Fibroblast of skin of left quadriceps (primary cell): ENCODE results near the gene KIAA1217.

Experiments used
- DNase-seq, 2 experiments: peaks; one replicate each; pipeline ENCODE4 v3.0.0-alpha.2; 2013; ENCODE audit warnings: low read depth in 2 of 2

Gene KIAA1217

DNA sequence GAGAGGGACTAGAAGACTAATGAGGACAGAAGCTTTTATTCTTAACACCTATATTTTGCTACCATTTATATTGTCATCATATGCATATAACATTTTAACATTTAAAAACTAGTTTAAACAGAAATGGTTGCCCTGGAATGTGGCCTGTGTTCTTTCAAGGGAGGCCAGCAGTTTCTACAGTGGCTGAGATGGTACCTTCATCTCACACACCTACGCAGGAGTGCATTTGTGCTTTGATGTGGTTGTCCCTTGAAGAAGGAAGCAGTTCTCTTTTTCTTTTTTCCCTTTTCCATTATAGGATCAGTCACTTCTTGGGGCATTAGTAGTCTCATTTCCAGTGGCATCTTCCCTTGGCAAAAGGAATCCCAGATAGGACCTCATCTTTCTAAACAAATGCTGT, 38.9 kb downstream of the KIAA1217 start:
- DNase-seq = no peak

DNA sequence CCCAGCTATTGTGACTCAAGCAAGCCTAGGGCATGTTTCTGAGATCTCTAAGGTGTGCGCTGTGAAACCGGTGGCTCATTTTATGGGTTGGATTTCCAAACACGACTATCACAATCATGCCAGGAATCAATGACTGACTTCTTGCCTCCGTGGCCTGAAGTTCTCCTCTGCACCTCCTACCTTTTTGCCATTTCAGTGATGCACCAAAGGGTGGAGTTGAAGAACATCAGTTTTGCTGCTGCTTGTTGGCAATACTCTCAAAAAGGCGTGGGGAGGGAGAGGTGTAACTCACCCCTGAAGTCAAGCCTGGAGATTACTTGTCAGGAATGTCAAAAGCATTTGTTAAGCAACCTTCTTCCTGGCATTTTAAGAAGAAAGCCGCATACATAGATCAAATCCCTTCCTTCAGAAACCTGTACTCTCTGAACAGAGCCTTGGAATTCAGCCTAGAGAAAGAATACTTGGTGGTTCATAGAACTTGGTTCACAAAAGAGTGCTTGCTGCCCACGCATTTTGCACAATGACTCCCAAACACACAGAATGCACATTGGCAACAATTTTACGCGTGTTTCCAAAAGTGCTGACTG, 41.0 kb downstream of the KIAA1217 start:
- DNase-seq = peak in 1 of 2 experiments; percentile 20

DNA sequence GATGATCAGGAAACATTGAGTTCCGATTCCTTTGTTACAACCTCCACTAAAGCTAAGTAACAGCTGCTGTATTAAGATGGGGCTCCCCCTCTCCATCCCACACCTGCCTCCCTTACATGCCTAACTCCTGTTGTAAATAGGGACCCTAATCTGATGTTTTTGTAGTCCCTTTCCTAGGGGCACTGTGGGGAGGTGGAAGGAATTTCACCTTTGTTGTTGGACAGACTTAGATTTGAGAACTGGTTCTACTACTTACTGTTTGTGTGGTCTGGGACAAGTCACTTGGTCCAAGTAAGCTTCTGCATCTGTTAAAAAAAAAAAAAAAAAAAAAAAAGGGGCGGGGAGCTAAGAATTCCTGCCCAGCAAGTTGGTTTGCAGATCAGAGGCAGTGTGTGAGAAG, 42.6 kb downstream of the KIAA1217 start:
- DNase-seq = no peak

DNA sequence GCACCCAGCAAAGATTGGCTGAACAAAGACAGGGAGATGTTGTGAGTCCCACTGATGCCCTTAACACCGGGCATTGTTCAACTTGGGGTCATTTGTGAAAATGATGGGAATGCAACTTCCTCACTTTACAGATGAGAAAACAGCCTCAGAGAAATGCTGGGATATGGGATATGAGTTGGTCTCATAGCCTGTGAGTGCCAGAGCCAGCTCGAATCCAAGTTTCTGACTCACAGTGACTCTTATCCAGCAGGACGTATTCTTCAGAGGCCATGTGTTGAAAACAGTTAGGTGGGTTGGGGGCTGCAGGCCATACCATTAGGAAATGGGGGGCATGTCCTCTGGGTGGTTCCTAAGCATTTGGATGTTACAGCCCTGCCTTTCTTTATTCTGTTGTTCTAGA, 45.2 kb downstream of the KIAA1217 start:
- DNase-seq = no peak

DNA sequence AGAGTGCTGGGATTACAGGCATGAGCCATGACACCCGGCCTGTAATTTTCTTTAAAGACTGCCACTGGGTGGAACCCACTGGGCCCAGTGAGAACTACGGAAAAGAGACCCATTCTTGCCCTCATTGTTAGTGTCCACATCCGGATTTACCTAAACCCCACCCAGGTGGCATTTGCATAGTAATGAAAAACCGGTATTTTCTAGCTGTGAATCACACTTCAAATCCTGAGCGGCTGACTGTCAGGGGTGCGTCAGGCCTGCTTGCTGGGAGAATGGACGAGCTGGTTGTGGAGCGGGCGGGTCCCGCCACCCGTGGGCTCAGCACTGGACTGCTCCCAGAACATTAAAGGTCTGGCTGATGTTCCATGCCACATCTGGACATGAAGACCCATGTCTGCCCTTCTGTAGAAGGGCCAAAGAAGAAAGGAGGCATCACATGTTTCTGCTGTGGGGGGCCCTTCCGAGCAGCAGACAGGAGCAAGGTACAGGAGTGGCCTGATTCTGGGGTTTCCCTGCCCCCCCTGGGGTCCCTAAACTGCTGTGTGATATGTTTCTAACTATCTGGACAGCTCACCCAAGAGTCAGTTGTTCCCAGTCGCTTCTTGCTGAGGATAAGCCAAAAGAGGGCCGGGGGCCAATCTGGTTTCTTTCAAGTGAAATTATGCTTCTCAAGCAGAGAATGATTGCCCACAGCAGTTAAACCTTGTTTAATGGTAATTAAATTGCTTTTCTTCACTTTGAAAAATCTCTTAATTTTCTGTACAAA, 46.4 kb downstream of the KIAA1217 start:
- no peak for DNase-seq

DNA sequence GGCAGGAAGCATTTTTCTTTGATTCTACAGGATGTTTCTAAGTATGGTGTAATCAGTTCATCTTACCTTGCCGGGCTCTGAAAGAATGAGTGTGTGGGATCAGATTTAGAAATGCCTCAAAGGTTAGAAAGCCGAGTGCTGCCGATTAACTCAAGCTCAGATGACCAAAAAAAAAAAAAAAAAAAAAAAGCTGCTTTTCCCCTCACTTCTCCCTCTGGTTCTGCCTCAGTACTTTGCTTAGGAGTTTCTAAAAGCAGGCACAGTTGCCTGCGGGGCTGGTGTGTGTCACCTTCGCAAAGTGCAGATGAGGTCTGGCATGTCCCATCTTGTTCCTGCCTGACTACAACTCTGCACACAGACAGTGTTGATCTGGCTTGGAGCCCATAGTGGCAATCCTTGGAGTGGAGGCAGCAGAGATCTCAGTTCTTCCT, 47.0 kb downstream of the KIAA1217 start:
- no peak for DNase-seq

DNA sequence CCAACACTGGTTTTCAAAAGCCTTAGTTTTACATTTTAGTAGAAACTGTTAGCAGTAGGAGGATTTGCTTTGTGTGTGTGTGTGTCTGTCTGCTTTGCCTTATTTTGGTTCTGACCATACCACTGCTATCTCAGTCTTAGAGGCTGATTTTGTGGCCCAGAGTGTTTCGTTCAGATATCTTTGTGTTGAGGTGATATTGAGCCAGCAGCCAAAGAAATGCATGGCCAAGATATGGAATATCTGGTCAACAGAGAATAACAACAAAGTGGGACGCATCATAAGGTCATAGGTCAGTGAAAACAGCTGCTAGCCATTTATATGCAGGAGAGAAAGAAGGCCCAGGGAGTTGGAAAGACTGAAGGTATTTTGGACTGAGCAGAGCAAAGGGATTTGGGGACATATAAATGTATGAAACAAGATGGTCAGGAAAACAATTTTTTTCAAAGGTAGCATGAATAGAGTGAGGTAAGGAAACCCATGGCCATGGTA, 47.7 kb downstream of the KIAA1217 start:
- DNase-seq = no peak

DNA sequence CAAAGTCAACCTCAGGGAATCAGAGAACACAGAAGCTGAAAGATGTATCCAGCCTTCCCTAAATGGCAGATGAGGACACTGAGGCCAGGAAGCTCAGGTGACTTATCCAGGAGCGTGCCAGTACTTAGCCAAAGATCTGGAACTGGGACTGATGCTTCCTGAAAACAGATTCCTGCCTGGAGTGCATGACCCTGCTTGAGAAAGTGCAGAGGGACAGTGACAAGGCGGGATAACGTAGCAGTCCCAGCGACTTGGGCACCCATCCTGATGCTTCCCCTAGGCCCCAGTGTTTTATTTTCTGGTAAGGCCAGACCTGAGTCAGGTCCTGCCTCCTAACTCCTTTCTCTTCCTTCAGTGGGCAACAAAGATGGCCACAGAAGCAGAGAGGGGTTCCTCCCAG, 48.6 kb downstream of the KIAA1217 start:
- no peak for DNase-seq

DNA sequence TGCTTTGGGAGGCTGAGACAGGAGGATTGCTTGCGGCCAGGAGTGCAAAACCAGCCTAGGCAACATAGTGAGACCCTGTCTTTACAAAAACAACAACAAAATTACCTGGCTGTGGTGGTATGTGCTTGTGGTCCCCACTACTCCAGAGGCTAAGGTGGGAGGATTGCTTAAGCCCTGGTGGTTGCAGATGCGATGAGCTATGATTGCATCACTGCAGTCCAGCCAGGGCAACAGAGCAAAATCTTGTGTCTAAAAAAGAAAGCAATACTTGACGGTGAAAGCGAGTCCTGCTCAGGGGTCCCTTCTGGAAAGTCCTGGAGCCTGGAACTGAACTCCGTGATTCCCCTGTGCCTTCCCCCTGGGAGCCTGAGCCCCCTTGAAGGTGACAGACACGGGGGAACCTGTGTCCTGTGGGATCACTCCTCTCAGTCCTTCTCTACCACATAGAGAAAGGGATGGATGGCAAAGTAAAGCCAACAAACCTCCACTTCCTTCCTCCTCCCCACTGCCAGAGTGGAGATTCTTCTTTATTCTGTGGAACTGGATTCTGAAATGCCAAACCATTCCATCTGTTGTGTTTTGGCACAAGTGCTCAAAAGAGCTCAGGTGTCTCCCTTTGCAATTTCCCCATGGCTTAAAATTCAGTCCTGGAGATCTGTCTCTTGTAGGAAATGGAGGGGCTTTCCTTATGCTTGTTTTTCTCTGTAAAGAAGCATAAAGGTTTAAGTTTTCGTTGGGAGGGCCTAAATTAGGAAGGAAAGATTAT, 50.6 kb downstream of the KIAA1217 start:
- DNase-seq = no peak

DNA sequence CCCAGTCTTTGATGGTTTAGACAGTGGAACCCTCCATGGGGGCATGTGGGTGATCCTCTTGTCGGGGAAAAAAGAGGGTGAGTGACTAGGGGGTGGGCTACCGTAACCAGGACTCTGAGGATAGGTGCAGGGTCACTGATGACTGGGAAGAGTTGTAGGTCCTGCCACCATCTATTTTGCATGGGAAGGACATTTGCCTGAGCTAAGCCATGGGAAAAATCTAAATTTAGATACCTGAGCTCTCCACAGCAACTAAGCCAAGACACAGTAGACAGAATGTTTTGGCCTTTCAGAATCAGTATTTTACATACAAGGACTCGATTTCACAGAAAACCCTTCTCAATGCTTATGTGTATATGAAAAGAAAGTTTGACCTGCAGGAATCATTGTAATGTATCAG, 52.7 kb downstream of the KIAA1217 start:
- no peak for DNase-seq

DNA sequence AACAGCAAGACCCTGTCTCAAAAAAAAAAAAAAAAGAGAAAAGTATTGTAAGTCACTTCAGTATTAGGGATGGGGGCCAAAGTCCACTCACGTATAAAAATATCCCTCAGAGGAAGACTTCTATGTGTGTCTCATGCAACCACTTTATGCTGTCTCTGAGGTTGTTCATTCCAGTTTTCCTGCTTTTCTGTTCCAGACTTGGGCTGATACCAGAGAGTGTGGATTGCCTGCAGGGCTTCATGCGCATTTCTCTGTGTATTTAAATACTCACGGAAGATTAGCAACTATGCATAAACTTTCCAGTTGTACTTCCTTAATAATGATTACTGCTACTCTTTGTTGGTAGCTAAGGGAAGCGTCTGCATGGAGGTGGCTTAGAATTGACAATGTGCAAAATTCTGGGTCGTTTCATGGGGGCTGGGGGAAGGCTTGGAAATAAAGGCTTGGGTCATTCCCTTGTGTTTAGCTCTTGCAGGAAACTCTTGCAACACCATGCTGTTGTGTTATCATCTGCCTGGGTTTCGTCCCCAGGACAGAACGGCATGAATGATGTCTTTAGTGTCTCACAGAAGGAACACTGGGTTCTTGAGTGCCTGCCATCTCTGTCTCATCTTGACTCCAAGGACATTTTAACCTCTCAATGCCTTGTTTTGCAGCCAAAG, 54.1 kb downstream of the KIAA1217 start:
- DNase-seq = no peak

DNA sequence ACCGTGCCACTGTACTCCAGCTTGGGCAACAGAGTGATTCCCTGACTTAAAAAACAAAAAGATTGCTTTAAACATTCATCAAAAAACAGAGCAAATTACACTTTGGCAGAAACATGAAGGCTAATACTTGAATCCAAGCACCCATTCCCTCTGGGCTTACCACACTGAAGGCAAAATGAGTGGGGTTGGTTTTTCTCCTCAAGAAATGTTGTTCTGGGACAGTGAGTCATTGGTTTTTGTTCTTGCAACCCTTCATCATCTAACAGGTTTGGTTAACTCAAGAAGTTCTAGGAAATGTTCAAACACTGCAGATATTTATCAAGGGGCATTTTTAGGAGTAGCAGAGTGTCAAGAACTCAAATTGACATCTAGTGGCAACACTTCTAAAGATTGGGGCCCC, 60.5 kb downstream of the KIAA1217 start:
- DNase-seq = no peak

DNA sequence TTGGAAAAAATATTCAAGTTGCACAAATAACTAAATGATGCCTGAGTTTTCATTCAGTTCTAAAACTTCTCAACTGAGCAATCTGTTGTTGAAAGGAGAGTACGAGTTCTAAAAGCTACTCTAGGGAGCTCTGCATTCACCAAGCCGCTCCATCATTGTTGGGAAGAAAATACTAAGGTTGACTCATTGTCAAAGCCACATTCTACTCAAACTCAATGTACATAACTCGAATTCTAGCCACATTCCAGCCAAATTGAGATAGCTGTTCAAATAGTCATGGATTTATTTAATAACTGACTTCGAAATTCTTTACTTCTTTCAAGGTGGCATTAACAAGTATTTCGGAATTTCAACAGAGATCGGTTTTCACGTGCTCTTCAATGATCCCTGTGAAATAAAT, 63.4 kb downstream of the KIAA1217 start:
- DNase-seq = peak; percentile 32 to 34

DNA sequence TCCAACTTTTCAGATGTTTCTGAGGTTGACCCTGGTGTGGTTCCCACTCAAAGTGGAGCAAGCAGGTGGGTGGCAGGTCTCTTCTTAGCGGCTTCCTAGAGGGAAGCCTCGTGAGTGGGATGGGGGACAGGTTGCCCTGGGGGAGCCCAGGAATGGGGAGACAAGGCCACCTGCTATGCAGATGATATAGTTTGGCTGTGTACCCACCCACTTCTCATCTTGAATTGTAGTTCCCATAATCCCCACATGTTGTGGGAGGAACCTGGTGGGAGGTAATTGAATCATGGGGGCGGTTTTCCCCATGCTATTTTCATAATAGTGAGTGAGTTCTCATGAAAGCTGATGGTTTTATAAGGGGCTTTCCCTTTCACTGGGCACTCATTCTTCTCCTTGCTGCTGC, 68.3 kb downstream of the KIAA1217 start:
- no peak for DNase-seq

DNA sequence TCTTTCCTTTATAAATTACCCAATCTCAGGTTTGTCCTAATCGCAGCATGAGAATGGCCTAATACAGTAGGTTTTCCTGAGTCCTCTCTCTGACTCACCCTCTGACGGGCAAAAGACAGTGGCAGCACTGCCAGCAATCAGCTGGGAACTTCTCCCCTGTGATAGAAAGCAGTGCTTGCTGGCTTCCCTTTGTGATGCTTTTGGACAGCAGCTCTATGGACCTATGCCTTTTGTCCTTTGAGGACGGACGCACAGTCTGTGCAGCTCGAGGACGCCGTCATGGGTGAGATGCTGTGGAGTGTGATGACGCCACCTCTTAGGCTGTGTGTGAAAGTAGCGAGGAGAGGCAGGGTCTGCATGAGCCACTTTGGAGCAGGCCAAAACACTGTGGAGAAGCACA, 68.8 kb downstream of the KIAA1217 start:
- no peak for DNase-seq

DNA sequence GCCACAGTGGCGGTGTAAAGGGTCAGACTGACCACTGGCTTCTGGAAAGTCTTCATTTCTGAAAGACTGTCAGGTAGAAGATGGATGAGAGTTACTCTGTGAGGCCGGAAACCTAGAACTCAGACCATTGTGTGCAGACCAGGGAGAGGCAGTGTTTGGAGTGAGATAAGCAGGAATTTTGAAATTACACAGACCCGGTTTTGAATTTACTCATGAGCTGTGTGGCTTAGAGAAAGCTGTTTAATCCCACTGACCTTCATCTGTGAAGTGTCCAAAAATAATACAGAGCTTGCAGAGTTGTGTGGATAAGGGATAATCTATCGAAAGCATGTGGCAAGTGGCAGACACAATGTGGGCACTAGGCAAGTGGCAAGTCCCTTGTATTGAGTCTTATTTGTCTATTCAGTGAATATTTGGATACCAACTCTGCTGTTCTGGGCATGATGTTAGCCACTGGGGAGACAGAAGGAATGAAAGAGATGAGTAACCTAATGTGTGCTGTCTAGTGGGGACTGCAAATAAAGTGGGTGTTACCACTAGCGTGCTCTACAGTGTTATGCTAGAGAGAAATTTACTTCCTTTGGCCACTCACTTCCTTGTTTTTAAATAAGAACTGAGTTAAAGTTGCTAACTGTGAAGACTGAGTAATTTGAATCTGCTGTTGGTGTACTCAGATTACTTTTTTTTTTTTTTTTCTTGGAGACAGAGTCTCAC, 69.4 kb downstream of the KIAA1217 start:
- no peak for DNase-seq

DNA sequence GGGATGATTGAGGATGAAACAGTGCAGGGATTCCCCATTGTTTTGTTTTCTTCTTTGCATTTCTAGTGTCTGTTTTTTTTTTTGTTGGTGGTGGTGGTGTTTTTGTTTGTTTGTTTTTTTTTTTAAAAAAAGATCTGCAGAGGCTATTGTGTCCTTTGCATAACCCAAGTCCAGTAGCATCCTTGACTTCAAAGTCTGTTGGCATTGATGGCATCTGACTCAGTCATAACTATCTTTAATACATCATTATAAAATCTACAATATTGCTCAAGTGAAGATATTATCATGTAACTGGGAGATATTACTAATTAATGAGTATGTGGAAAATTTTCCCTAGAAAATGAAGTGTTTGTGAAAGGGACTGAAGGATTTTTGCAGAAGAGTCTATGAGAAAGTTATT, 70.2 kb downstream of the KIAA1217 start:
- no peak for DNase-seq

DNA sequence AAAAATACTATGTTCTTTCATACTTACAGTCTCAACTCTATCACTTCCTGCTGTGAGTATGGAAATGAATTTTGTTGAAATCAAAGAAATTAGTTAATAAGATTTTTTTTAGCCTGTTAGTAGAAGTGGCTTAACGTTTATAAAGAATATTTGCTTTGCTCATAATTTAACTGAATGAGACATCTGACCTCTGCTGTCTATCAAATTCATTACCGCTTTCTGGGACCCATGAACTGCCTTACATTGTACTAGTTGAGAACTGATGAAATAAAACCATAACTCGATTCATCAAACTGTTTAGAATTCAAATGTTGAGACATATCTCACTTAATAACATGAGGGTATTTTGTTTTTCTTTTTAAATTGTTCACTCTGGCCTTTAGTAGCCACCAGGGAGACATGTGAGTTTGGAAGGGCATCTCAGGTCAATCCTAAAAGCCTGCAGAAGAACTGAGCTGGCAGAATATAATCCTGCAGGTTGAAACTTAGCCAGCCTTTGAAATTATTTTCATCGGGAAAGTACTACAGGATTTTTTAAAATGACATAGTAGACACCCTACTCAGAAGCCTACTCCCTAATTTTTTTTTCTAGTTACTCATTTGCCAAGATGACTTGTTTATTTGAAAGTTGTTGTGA, 78.7 kb downstream of the KIAA1217 start:
- no peak for DNase-seq

DNA sequence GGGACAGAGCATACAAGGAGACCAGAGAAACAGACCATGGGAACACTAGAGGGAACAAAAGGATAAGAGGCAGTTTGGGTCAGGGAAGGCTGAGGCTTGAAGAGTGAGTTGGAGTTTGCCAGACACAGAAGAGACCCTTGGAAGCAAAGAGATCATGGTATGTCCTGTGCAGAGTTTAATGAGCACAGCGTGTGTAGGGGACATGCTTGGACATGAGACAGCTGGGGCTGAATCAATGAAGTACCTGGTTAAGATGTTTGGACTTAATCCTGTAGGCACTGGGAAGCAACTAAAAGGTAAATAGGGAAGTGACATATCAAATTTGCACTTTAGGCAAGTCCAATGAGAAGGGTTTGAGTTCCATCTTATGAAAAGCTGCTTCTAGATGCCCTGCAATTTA, 79.6 kb downstream of the KIAA1217 start:
- DNase-seq = no peak

DNA sequence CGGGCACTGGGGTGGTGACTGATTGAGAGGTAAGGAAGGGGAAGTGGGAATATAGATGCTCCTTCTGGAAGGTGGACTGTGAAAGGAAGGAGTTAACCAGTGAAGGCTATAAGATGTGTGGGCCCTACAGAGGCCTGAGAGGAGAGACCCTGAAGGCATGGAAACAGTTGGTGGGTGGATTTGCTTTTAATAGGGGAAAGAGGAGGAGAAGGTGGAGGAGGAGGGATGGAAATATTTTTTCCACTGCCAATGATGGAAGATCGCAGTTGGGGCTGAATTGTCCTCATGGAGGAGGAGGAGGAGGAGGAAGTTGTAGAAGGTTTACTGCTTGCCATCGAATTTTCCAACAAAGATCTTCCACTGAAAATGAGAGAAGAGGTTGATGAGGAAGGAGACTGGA, 80.3 kb downstream of the KIAA1217 start:
- no peak for DNase-seq
